Erythroblast (primary cell): Measurements from ENCODE around the gene CRYBG2.

Experiments
- GATA1 ChIP-seq: IDR thresholded peaks from 2 replicates; pipeline ENCODE4 v1.6.1; 2011; ENCODE audit warnings: low read depth, mild to moderate bottlenecking, control low read depth, low read length, moderate library complexity
- POLR2A ChIP-seq: IDR thresholded peaks from 2 replicates; pipeline ENCODE4 v1.6.1; 2011; ENCODE audit warnings: mild to moderate bottlenecking, low read length

DNA sequence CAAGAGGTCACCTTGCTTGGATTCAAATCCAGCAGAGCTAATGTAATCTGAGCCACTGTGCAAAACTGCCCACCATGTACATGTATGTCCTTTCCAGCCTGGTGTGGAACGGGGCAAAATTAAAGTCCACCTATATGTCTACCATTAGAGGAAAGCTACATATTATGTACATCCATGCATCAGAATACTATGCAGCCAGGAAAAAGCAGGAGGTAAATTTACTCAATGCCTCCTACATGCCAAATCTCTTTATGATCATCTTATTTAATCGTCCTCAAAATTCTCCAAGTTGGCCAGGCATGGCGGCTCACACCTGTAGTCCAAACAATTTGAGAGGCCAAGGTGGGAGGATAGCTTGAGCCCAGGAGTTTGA is 24.9 kb upstream of the CRYBG2 start:
- TF ChIP-seq POLR2A, result no peak
- no peak for TF ChIP-seq GATA1
